Fibroblast of skin of abdomen (primary cell): ENCODE data around the gene BUD13. TPM values are rescaled to one million over a fixed set of nuclear protein-coding genes. Genes with fewer than 3 reads are reported as not detected.
"Not testable (repeated sequence)": the region's sequence is repeated elsewhere in the genome, so short reads cannot be mapped to it uniquely, and the experiment has no call there.

ENCODE experiments used
- DNase-seq: peaks from one replicate; pipeline ENCODE4 v3.0.0-alpha.2; 2013
- polyA plus RNA-seq, 2 experiments: library from polyadenylated mRNA; unstranded; fragments of 120-200 nt; gene quantifications; one replicate each; pipeline ENCODE4 v1.2.1, GENCODE V29; 2013; ENCODE audit not compliant: insufficient read length in 2 of 2

Gene BUD13, protein sequence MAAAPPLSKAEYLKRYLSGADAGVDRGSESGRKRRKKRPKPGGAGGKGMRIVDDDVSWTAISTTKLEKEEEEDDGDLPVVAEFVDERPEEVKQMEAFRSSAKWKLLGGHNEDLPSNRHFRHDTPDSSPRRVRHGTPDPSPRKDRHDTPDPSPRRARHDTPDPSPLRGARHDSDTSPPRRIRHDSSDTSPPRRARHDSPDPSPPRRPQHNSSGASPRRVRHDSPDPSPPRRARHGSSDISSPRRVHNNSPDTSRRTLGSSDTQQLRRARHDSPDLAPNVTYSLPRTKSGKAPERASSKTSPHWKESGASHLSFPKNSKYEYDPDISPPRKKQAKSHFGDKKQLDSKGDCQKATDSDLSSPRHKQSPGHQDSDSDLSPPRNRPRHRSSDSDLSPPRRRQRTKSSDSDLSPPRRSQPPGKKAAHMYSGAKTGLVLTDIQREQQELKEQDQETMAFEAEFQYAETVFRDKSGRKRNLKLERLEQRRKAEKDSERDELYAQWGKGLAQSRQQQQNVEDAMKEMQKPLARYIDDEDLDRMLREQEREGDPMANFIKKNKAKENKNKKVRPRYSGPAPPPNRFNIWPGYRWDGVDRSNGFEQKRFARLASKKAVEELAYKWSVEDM
- 18.4 TPM for polyA plus RNA-seq (2013, experiment 1 of 2; ENCODE audit: insufficient read length)
- 16.1 TPM for polyA plus RNA-seq (2013, experiment 2 of 2; ENCODE audit: insufficient read length)

DNA sequence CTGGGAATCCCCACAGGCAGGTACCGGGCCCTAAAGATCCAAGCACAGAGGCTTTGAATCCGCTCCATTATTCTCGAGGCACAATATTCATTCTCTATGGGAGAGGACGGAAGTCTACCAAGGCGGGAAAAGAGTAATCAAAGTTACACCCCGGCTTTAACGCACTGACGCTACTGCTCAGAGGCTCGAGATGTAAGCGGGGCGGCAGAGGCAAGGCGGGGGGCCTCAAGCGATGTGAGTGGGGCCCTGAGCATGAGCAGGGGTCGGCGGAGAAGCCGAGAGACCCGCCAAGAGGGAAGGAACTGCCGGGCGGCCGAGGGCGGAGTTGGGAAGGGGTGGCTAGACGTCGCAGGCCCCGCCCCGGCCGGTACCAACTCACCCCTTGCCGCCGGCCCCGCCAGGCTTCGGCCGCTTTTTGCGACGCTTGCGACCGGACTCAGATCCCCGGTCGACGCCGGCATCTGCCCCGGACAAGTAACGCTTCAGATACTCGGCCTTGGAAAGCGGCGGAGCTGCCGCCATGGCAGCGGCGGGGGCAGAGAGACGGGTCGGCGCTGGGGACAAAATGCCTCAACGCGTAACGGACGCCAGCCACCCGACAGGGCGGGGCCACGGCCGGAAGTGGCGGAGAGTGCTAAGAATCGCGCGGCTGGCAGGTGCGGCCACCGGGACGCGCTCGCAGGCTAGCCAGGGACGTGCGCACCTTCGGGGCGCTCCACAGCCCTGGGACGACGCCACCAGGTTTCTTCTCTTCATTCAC, at the start of gene BUD13:
Gene BUD13 (minus strand): TSS at position 545 of the 760 bp plus-strand sequence. CDS start 23 bp downstream, at position 522.
- peak; percentile 80 for DNase-seq

GRCh38 chr11:116822575-116822974, 49.8 kb upstream of the BUD13 start:
- no peak for DNase-seq

DNA sequence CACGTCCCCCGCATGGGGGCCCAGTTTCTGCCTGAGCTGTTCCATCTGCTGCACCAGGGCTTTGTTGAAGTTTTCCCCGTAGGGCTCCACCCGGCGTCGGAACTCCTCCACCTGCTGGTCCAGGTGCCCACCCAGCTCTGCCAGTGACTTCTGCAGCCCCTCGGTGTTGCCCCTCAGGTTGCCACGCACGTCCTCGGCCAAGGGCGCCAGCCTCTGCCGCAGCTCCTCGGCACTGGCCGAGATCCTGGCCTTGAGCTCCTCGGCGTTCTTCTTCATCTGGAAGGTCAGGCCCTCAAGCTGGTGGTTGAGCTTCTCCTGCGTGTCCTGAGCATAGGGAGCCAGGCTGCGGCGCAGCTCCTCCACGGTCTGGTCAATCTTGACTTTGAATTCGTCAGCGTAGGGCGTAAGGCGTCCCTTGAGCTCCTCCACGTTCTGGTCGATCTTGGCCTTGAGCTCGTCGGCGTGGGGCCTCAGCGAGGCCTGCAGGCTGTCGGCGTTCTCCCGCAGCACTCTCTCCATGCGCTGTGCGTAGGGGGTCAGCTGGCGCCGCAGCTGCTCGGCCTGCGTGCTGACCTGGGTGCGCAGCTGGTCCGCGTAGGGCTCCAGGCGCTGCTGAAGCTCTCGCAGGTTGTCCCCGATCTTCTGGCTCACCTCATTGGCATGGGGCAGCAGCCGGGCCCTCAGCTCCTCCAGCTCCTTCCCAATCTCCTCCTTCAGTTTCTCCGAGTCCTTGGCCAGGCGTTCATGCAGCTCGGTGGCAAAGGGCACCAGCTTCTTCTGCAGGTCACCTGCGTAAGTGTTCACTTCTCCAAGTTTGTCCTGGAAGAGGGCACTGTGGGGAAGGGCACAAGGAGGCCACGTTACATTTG, 48.5 kb upstream of the BUD13 start:
- DNase-seq: no peak

- no peak for DNase-seq
Observed at GRCh38 chr11:116819049-116819448, 46.3 kb upstream of the BUD13 start.

- no peak for DNase-seq
Observed at GRCh38 chr11:116814502-116814901, 41.7 kb upstream of the BUD13 start.

- no peak for DNase-seq
Observed at GRCh38 chr11:116813781-116814471, 41.1 kb upstream of the BUD13 start.

- no peak for DNase-seq
Observed at GRCh38 chr11:116813170-116813569, 40.4 kb upstream of the BUD13 start.

DNA sequence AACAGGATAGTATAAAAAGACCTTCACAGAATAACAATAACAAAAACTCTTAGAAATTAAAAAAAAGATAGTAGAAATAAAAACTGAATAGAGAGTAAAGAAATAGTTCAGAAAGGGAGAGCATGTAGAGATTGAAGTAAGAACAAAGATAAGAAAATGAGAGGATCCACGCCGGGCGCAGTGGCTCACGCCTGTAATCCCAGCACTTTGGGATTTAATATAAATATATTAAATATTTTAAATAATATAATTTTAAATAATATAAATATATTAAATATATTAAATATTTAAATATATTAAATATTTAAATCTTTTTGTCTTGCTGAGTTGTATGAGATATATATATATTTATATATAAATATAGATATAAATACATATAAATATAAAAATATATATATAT, 39.3 kb upstream of the BUD13 start:
- DNase-seq: no peak

DNA sequence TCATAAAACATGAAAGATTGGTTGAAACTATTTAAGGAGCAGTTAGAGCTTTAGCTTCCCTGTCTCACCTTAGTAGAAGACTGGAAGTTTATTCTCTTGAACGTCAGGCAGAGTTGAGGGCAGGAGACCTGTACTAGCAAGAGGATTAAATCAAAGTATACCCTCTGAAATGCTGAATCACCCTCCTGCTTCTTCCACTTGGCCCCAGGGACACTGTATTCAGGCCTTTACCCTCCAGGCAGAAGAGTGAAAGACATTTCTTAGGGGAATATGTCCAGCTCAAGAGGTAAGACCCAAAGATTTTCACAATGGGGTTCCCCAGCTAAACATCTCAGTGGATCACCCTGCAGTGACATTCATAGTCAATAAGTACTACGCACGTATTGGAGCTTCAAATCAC, 38.4 kb upstream of the BUD13 start:
- DNase-seq: no peak

DNA sequence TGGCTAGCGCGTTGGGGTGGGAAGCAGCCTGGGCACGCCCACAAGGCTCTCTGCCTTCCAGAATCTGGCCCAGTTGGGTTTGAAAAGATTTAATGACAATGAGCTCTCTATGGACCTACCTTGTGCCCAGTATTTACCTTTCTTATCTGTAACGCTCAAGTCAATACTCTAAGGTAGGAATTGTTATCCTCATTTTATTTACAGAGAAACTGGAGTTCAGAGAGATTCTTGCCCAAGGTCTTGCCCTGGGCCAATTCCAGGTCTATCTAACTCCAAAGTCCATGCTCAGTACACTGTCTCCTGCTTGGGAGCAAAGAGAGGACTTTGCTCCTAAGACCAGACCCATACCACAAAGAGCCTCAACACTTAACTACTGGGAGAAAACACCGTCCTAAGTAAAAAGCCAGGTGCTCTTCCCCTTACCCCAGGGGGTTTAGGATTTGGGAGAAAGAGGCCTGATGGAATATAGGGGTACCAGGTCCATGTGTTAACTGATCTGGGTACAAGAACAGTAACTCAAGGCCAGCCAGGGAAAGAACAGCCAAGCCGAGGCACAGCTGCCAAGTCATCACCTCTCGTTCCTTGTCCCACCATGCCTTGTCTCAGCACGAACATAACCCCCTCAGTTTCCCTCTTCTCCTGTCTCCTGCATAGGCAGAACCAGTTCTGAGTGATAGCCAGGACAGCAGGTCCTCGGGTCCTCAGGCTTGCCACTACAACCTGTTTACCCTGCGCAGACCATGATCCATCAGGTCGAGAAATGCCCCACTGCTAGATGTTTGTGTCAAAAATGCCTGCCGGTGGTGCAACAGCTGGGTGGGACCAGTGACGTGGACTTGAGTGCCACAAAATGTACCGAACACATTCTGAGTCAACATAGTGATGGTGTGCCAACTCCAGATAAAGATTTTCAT, 35.7 kb upstream of the BUD13 start:
- DNase-seq: no peak

GRCh38 chr11:116807601-116808261, 34.9 kb upstream of the BUD13 start:
- DNase-seq: no peak

- DNase-seq: no peak
Observed at GRCh38 chr11:116804001-116804400, 31.2 kb upstream of the BUD13 start.

DNA sequence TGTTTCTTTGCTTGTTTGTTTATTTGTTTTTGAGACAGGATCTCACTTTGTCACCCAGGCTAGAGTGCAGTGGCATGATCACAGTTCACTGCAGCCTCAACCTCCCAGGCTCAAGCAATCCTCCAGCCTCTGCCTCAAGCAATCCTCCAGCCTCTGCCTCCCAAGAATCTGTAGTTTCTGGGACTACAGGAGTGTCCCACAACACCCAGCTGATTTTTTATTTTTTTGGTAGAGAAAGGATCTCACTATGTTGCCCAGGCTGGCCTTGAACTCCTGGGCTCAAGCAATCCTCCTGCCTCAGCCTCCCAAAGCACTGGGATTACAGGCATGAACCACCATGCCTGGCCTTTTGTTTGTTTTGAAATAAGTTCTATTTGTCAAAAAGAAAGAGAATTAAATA, 28.9 kb upstream of the BUD13 start:
- not testable (repeated sequence) for DNase-seq

DNA sequence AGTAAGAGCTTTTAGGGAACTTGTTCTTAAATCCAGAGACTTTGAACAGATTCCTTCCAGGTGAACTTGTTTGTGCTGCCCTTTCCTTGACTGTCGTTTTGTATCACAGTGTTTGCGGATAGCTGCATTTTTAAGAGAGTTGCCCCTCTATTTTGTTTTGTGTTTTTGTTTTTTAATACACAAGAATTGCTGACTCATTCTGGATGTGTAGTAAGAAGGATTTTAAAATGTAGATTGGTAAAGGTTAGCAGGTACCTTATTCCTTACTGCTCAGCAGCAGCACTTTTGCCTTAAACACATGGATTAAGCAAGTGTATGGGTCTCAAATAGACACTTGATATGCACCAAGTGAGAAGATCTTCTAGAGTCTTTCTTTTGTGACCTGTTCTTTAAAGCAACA, 27.8 kb upstream of the BUD13 start:
- DNase-seq: no peak

DNA sequence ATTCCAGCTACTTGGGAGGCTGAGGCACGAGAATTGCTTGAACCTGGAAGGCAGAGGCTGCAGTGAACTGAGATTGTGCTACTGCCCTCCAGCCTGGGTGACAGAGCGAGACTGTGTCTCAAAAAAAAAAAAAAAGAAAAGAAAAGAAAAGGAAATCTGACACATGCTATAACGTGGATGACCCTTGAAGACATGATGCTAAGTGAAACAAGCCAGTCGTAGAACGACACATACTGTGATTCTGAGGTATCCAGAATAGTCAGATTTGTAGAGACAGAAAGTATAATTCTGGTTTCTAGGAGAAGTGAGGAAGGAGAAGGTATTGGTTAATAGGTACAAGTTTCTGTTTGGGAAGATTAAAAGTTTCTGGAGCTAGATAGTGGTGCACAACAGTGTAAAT, 25.6 kb upstream of the BUD13 start:
- no peak for DNase-seq

DNA sequence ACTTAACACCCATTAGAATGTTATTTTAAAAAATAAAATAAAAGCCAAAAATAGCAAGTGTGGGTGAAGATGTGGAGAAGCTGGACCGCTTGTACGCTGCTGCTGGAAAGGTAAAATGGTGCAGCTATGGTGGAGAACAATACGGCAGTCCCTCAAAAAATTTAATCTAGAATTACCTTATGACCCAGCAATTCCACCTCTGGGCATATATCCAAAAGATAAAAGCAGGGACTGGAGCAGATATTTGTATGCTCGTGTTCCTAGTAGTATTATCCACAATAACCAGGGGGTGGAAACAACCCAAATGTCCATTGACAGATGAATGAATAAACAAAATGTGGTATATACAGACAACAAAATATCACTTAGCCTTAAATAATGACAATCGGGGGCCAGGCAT, 25.0 kb upstream of the BUD13 start:
- no peak for DNase-seq

DNA sequence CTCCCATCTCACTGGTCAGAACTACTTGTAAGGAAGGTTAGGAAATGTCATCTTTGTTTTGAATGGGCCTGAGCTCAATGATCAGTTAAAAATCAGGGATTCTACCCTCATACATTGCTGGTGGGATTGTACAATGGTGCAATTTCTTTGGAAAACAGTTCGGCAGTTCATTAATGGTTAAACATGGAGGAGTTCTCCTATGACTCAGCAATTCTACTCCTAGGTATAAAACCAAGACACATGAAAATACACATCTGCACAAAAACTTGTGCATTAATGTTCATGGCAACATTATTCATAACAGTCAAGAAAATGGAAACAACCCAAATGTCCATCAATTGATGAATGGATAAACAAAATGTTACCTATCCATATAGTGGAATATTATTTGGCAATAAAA, 23.8 kb upstream of the BUD13 start:
- no peak for DNase-seq

- DNase-seq: no peak
Observed at GRCh38 chr11:116794851-116795250, 22.1 kb upstream of the BUD13 start.

DNA sequence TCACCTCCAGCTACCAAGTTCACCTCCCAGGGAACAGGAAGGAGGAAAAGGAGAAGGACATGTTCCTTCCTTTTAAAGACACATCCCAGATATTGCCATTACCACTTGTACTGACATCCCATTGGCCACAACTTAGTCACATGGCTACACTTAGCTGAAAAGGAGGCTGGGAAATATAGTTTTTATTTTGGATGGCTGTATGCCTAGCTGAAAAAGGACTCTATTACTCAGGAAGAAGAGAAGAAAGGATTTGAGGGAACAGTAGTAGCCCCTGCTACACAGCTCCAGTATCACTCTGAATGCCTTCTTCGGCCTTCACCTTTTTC, 20.9 kb upstream of the BUD13 start:
- DNase-seq: no peak
